Activated naive CD4-positive, alpha-beta T cell treated with anti-CD3 and anti-CD28 coated beads for 36 hours (primary cell): ENCODE measurements around the gene IPO5. TPM values are rescaled to one million over a fixed set of nuclear protein-coding genes. Genes with fewer than 3 reads are reported as not detected.

Experiments used
- CTCF ChIA-PET: fragments of 350-600 bp; sonication (Branson Sonifier 250); formaldehyde crosslinking; loops from one replicate; lab custom pipeline; 2021; ENCODE audit warnings: antibody characterized with exemption; lab: Charles Lee
- DNase-seq: peaks from one replicate; pipeline ENCODE4 v3.0.0-alpha.2; 2020
- H3K27ac Mint-ChIP-seq: one replicate; pipeline ENCODE4 v1.8.0; 2021; ENCODE audit warnings: mild to moderate bottlenecking, mixed read lengths
- H3K27me3 Mint-ChIP-seq: one replicate; pipeline ENCODE4 v1.8.0; 2021; ENCODE audit warnings: low read depth, mixed read lengths
- H3K36me3 Mint-ChIP-seq: one replicate; pipeline ENCODE4 v1.8.0; 2021; ENCODE audit warnings: low read depth, mixed read lengths
- H3K4me1 Mint-ChIP-seq: one replicate; pipeline ENCODE4 v1.8.0; 2021; ENCODE audit warnings: low read depth, mixed read lengths
- H3K4me3 Mint-ChIP-seq: one replicate; pipeline ENCODE4 v1.8.0; 2021; ENCODE audit warnings: mild to moderate bottlenecking, moderate library complexity, mixed read lengths
- H3K9me3 Mint-ChIP-seq: one replicate; pipeline ENCODE4 v1.8.0; 2021; ENCODE audit warnings: mixed read lengths
- intact Hi-C: fragments of 100-400 bp; cut with micrococcal nuclease; formaldehyde crosslinking; loops from one replicate; pipeline ENCODE4 v1.15.1; 2023
- total RNA-seq, 2 experiments: library from RNA; stranded (reverse); gene quantifications; one replicate each; pipeline ENCODE4 v1.2.3, GENCODE V29; 2021

IPO5 gene
- total RNA-seq, 2 experiments from 2014 or later, result 254 to 257 TPM

- Mint-ChIP-seq H3K27ac (no peak overlapping the region), H3K9me3 (peaks cover 4% of the 10 kb centered on the region), H3K36me3 (no peaks in the 10 kb centered on the region), H3K4me3 (no peak overlapping the region), H3K27me3 (peaks cover 2% of the 10 kb centered on the region), H3K4me1 (no peaks in the 10 kb centered on the region)
- intact Hi-C loops, result no loop called here
- DNase-seq, result no peak
- CTCF ChIA-PET, result no interaction called here
Measured at GRCh38 chr13:98048265-98048664, 94.8 kb downstream of the IPO5 start.

DNA sequence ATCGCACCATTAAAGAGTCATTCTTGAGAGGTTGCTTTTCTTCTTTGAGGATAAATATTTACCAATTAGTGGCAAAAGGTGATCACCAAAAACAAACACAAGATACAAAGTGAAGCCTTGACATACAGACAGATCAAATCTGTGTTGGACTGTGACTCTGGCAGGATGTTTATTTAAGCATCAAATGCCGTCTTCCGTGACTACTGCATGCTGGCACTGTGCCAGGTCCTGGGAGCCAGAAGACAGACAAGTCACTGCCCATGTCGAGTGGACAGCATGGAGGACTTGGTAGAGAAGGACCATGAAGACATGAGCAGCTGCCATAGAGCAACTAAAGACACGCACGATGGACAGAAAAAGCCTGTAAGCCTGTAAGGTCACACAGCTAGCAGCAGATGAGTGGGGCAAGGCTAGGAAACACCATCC lies 96.6 kb downstream of the IPO5 start:
- no peak overlapping the region for H3K4me3 Mint-ChIP-seq
- CTCF ChIA-PET, result no interaction called here
- H3K27ac Mint-ChIP-seq, result no peak overlapping the region
- intact Hi-C loops, result no loop called here
- H3K27me3 Mint-ChIP-seq, result peaks cover 8% of the 10 kb centered on the region
- no peak for DNase-seq
- H3K9me3 Mint-ChIP-seq, result peaks cover 4% of the 10 kb centered on the region
- no peaks in the 10 kb centered on the region for H3K36me3 Mint-ChIP-seq
- H3K4me1 Mint-ChIP-seq, result no peaks in the 10 kb centered on the region

- peaks cover 4% of the 10 kb centered on the region for H3K9me3 Mint-ChIP-seq
- no peak for DNase-seq
- CTCF ChIA-PET, result interaction anchor here (0.6 kb wide), 1 partner anchor 466 kb away, joined by 3 read pairs; no protein-coding TSS in a partner anchor
- intact Hi-C loops, result no loop called here
- H3K36me3 Mint-ChIP-seq, result no peaks in the 10 kb centered on the region
- H3K4me1 Mint-ChIP-seq, result no peaks in the 10 kb centered on the region
- peaks cover 10% of the 10 kb centered on the region for H3K27me3 Mint-ChIP-seq
- H3K4me3 Mint-ChIP-seq, result no peak overlapping the region
- H3K27ac Mint-ChIP-seq, result no peak overlapping the region
Measured at GRCh38 chr13:98052412-98052811, 98.9 kb downstream of the IPO5 start.

GRCh38 chr13:98054301-98054700 lies 100.8 kb downstream of the IPO5 start:
- peaks cover 14% of the 10 kb centered on the region for H3K27me3 Mint-ChIP-seq

GRCh38 chr13:98055623-98056022 lies 102.1 kb downstream of the IPO5 start:
- H3K27me3 Mint-ChIP-seq, result peaks cover 14% of the 10 kb centered on the region
- DNase-seq, result no peak
- peaks cover 4% of the 10 kb centered on the region for H3K9me3 Mint-ChIP-seq
- no peak overlapping the region for H3K27ac Mint-ChIP-seq
- intact Hi-C loops, result no loop called here
- CTCF ChIA-PET, result no interaction called here
- no peaks in the 10 kb centered on the region for H3K4me1 Mint-ChIP-seq
- no peaks in the 10 kb centered on the region for H3K36me3 Mint-ChIP-seq
- H3K4me3 Mint-ChIP-seq, result no peak overlapping the region

More at GRCh38 chr13:98054301-98054700, 100.8 kb downstream of the IPO5 start:
- Mint-ChIP-seq H3K36me3 (no peaks in the 10 kb centered on the region), H3K4me3 (no peak overlapping the region), H3K4me1 (no peaks in the 10 kb centered on the region), H3K9me3 (peaks cover 4% of the 10 kb centered on the region), H3K27ac (no peak overlapping the region)
- CTCF ChIA-PET, result interaction anchor here (0.6 kb wide), 2 partner anchors 10 to 71 kb away, joined by 3 to 4 read pairs; no protein-coding TSS in a partner anchor
- no peak for DNase-seq
- intact Hi-C loops, result no loop called here

- peaks cover 4% of the 10 kb centered on the region for H3K9me3 Mint-ChIP-seq
- CTCF ChIA-PET, result interaction anchor here (1.1 kb wide), 1 partner anchor 199 kb away, joined by 3 read pairs; no protein-coding TSS in a partner anchor
Measured at GRCh38 chr13:98056839-98057410, 103.5 kb downstream of the IPO5 start.

DNA sequence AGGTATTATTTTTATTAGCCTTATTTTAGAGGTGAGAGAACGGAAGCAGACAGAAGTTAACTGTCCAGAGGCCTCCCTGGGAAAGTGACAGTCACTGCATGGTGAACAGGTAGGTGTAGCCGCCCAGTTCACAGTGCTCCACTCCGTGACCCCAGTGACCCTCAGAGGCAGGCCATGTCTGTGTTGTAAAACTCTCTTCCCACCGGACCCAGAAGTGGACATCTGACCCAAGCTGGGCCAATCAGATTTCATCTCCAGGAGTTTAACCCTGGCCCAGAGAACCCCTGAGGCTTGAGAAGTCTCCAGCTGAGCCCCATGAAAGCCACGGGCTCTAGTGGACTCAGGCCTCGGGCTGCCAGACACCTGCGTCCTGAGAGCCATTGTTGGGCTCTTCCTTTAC lies 105.8 kb downstream of the IPO5 start:
- no peaks in the 10 kb centered on the region for H3K9me3 Mint-ChIP-seq
- no peak overlapping the region for H3K27ac Mint-ChIP-seq
- H3K36me3 Mint-ChIP-seq, result no peaks in the 10 kb centered on the region
- CTCF ChIA-PET, result no interaction called here
- no peak for DNase-seq
- no peak overlapping the region for H3K4me3 Mint-ChIP-seq
- H3K4me1 Mint-ChIP-seq, result no peaks in the 10 kb centered on the region
- intact Hi-C loops, result no loop called here
- peaks cover 11% of the 10 kb centered on the region for H3K27me3 Mint-ChIP-seq

More at GRCh38 chr13:98056839-98057410, 103.5 kb downstream of the IPO5 start:
- Mint-ChIP-seq H3K4me3 (no peak overlapping the region), H3K27me3 (peaks cover 14% of the 10 kb centered on the region), H3K27ac (no peak overlapping the region), H3K4me1 (no peaks in the 10 kb centered on the region), H3K36me3 (no peaks in the 10 kb centered on the region)
- no peak for DNase-seq
- intact Hi-C loops, result no loop called here

GRCh38 chr13:98060282-98060681 lies 106.8 kb downstream of the IPO5 start:
- CTCF ChIA-PET, result no interaction called here
- Mint-ChIP-seq H3K36me3 (no peaks in the 10 kb centered on the region), H3K27ac (no peak overlapping the region), H3K4me1 (no peaks in the 10 kb centered on the region), H3K4me3 (no peak overlapping the region), H3K27me3 (peaks cover 7% of the 10 kb centered on the region), H3K9me3 (no peaks in the 10 kb centered on the region)
- no peak for DNase-seq
- intact Hi-C loops, result no loop called here

GRCh38 chr13:98065468-98065867 lies 112.0 kb downstream of the IPO5 start:
- H3K4me3 Mint-ChIP-seq, result no peak overlapping the region
- H3K36me3 Mint-ChIP-seq, result no peaks in the 10 kb centered on the region
- no peaks in the 10 kb centered on the region for H3K4me1 Mint-ChIP-seq
- H3K27ac Mint-ChIP-seq, result no peak overlapping the region
- no peaks in the 10 kb centered on the region for H3K9me3 Mint-ChIP-seq
- no peaks in the 10 kb centered on the region for H3K27me3 Mint-ChIP-seq
- no peak for DNase-seq
- intact Hi-C loops, result no loop called here
- CTCF ChIA-PET, result no interaction called here

- DNase-seq, result no peak
- Mint-ChIP-seq H3K4me3 (no peak overlapping the region), H3K36me3 (no peaks in the 10 kb centered on the region), H3K4me1 (no peaks in the 10 kb centered on the region), H3K9me3 (no peaks in the 10 kb centered on the region), H3K27ac (no peak overlapping the region), H3K27me3 (no peaks in the 10 kb centered on the region)
- intact Hi-C loops, result no loop called here
- CTCF ChIA-PET, result no interaction called here
Measured at GRCh38 chr13:98066636-98067035, 113.2 kb downstream of the IPO5 start.

DNA sequence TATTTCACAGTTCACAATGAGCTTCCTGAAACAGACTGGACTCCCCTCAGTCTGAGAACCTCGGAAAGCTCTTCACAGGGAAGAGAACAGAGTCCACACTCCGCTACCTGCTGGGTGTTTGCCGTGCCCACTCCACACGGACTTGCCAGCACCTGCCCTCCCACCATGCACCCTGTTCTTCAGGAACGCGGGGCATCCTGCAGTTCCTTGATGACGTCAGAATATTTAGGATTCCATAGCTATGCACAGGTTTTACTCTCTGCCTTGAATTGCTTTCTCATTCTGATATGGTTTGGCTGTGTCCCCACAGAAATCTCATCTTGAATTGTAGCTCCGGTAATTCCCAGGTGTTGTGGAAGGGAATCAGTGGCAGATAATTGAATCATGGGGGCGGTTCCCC lies 115.0 kb downstream of the IPO5 start:
- no peaks in the 10 kb centered on the region for H3K9me3 Mint-ChIP-seq

GRCh38 chr13:98069985-98070384 lies 116.5 kb downstream of the IPO5 start:
- Mint-ChIP-seq H3K4me1 (no peaks in the 10 kb centered on the region), H3K27ac (no peak overlapping the region), H3K27me3 (no peaks in the 10 kb centered on the region), H3K36me3 (no peaks in the 10 kb centered on the region), H3K9me3 (no peaks in the 10 kb centered on the region), H3K4me3 (no peak overlapping the region)
- no peak for DNase-seq
- intact Hi-C loops, result no loop called here
- CTCF ChIA-PET, result no interaction called here

More for the DNA sequence above, 115.0 kb downstream of the IPO5 start:
- Mint-ChIP-seq H3K36me3 (no peaks in the 10 kb centered on the region), H3K4me3 (no peak overlapping the region), H3K4me1 (no peaks in the 10 kb centered on the region), H3K27me3 (no peaks in the 10 kb centered on the region), H3K27ac (no peak overlapping the region)
- intact Hi-C loops, result no loop called here
- no peak for DNase-seq
- CTCF ChIA-PET, result no interaction called here

DNA sequence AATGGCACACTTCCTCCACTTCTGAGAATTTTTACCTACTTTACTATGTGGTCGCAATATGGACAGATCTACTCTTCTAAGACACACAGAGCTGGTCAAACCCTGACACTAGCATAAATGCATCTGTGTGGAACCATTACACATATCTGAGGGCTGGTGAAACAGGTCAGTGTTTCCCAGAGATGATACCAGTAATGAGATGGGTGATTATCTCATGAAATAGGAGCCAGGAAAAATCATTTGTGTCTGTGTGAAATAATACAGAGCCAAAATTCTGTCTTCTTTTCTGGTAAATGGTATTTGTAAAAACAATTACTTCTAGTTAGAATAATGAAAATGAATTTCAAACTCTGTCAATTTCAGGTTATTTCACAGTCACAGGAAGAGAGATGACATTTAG lies 117.8 kb downstream of the IPO5 start:
- Mint-ChIP-seq H3K9me3 (no peaks in the 10 kb centered on the region), H3K27ac (no peak overlapping the region), H3K4me3 (no peak overlapping the region), H3K36me3 (no peaks in the 10 kb centered on the region), H3K4me1 (no peaks in the 10 kb centered on the region), H3K27me3 (peaks cover 2% of the 10 kb centered on the region)
- intact Hi-C loops, result no loop called here
- CTCF ChIA-PET, result no interaction called here
- DNase-seq, result no peak
